Cortex of kidney (tissue), 1 donor: ENCODE measurements around the gene FBN3.

Experiments
- DNase-seq: peaks from one replicate; lab custom pipeline; 2025; lab: John Stamatoyannopoulos, UW

Gene FBN3

GRCh38 chr19:8020681-8021080 is 128.7 kb downstream of the FBN3 start:
- DNase-seq = no peak

- no peak for DNase-seq
These were observed 131.6 kb downstream of the FBN3 start for GRCh38 chr19:8017808-8018207.
